ENCODE results near the gene APBA3.

DNA sequence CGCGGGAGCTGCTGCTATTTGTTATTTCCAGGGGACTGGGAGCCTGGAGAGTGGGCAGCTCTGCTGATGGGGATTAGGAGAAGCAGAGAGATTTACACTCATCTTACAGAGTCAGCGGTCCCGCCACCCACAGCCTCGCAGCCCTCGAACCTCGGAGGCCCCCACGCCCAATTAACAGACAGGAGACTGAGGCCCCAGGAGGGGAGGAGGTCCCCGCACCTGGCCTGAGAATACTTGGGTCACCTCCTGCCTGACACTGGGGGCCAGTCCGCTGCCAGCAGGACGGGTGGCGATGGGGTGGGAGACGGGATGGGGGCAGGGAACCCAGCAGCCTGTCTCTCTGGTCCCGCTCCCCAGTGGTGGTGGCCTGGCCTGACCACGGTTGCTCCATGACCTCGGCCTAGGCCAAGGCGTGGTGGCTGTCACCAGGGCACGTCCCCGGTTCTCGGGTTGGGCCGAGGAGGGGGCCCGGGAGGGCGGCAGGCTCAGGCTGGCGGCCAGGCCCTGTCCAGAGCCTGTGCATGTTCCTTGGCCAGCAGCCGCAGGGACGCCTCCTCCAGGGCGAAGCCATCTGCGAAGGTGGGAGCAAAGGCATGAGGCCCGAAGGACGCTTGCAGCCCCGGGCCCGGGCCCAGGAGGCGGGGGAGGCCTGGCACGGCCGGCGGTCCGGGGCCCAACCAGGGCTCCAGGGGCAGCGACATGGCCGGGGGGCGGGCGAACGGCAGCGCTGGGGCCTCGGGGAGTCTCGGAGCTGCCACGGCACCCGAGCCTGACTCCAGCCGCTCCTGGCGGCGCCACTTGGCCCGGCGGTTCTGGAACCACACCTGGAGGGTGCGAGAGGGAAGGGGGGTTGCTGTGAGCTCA, 8.9 kb upstream of the APBA3 start:
- no peak for TF ChIP-seq SUZ12 (IDR thresholded peaks at IDR 0.05; ENCODE audit: extremely low read depth, insufficient read depth, insufficient read length)
- no peak for TF ChIP-seq YY1 (IDR thresholded peaks at IDR 0.05; ENCODE audit: insufficient read depth, insufficient read length)
- no peak for TF ChIP-seq ZNF274 (IDR thresholded peaks at IDR 0.05; ENCODE audit: low read depth, low read length)

Data from NT2/D1 (cell line).